Fibroblast of skin of left quadriceps (primary cell): Measurements from ENCODE around the gene LST1.

Experiments
- DNase-seq, 2 experiments: peaks; one replicate each; pipeline ENCODE4 v3.0.0-alpha.2; 2013; ENCODE audit warnings: low read depth in 2 of 2

Gene LST1

GRCh38 chr6:31559958-31560696 lies 25.9 kb upstream of the LST1 start:
- DNase-seq, result no peak

- DNase-seq, result no peak
Observed at GRCh38 chr6:31560697-31561058, 25.4 kb upstream of the LST1 start.

- no peak for DNase-seq
Observed at GRCh38 chr6:31567531-31568370, 18.3 kb upstream of the LST1 start.

GRCh38 chr6:31568537-31568961 lies 17.5 kb upstream of the LST1 start:
- DNase-seq, result no peak

- no peak for DNase-seq
Observed at GRCh38 chr6:31569861-31570536, 16.1 kb upstream of the LST1 start.

- DNase-seq, result no peak
Observed at GRCh38 chr6:31572041-31572911, 13.8 kb upstream of the LST1 start, which contains the start of gene LTA. LTA (plus strand) TSS chr6:31572289; CDS start chr6:31572743, 454 bp downstream.

- no peak for DNase-seq
Observed at GRCh38 chr6:31573239-31574105, 12.6 kb upstream of the LST1 start.

GRCh38 chr6:31574106-31575061 lies 11.7 kb upstream of the LST1 start:
- no peak for DNase-seq

- DNase-seq, result no peak
Observed at GRCh38 chr6:31575335-31575901, 10.7 kb upstream of the LST1 start, which contains the start of gene TNF. TNF (plus strand) TSS chr6:31575565; CDS start chr6:31575742, 177 bp downstream.

- DNase-seq, result no peak
Observed at GRCh38 chr6:31575952-31576685, 10.0 kb upstream of the LST1 start.

GRCh38 chr6:31576897-31577578 lies 9.0 kb upstream of the LST1 start:
- DNase-seq, result no peak

GRCh38 chr6:31577579-31577966 lies 8.5 kb upstream of the LST1 start:
- no peak for DNase-seq

GRCh38 chr6:31578184-31579118 lies 7.6 kb upstream of the LST1 start:
- DNase-seq, result no peak

- no peak for DNase-seq
Observed at GRCh38 chr6:31579119-31579505, 7.0 kb upstream of the LST1 start.

GRCh38 chr6:31579546-31580437 lies 6.3 kb upstream of the LST1 start:
- DNase-seq, result no peak

GRCh38 chr6:31580438-31580740 lies 5.7 kb upstream of the LST1 start:
- DNase-seq, result no peak
